ENCODE results near the gene FAM107A. TPM values are rescaled to one million over a fixed set of nuclear protein-coding genes. Genes with fewer than 3 reads are reported as not detected.
A peak's percentile ranks its signal among the peaks of the same experiment; 100 is the strongest.

FAM107A gene
- total RNA-seq, 1 donor from 2014 or later, result not detected

DNA sequence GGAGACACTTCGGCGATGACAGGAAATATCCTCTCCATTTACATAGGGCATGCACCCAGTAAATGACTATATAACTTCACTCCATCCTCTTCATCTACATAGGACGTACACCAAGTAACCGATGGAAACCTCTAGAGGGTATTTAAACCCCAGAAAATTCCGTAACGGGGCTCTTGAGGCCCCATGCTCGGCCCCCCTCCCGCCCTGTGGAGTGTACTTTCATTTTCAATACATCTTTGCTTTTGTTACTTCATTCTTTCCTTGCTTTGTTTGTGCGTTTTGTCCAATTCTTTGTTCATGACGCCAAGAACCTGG, 7.5 kb upstream of the FAM107A start:
- Mint-ChIP-seq H3K4me1 (ENCODE audit: low read depth, unreplicated experiment) (peaks cover 9% of the 10 kb centered on the region), H3K9me3 (ENCODE audit: unreplicated experiment) (peaks cover 10% of the 10 kb centered on the region), H3K27me3 (ENCODE audit: low read depth, unreplicated experiment) (peaks cover 52% of the 10 kb centered on the region), H3K27ac (ENCODE audit: unreplicated experiment) (no peak overlapping the region), H3K4me3 (ENCODE audit: unreplicated experiment) (no peak overlapping the region), H3K36me3 (ENCODE audit: low read depth, unreplicated experiment) (peaks cover 5% of the 10 kb centered on the region)
- H3K27me3 ChIP-seq (ENCODE audit: insufficient read depth, low read length), result peaks cover 29% of the 10 kb centered on the region
- no peaks in the 10 kb centered on the region for H3K79me2 ChIP-seq (ENCODE audit: insufficient read depth, low read length)
- H3K4me1 ChIP-seq (ENCODE audit: insufficient read depth, low read length), result peaks cover 3% of the 10 kb centered on the region
- no peaks in the 10 kb centered on the region for H4K20me1 ChIP-seq (ENCODE audit: insufficient read depth, low read length)
- peak overlapping the region; percentile 65 for H3K4me3 ChIP-seq (ENCODE audit: insufficient read depth, low read depth, low read length)
- TF ChIP-seq, protein P1, sequence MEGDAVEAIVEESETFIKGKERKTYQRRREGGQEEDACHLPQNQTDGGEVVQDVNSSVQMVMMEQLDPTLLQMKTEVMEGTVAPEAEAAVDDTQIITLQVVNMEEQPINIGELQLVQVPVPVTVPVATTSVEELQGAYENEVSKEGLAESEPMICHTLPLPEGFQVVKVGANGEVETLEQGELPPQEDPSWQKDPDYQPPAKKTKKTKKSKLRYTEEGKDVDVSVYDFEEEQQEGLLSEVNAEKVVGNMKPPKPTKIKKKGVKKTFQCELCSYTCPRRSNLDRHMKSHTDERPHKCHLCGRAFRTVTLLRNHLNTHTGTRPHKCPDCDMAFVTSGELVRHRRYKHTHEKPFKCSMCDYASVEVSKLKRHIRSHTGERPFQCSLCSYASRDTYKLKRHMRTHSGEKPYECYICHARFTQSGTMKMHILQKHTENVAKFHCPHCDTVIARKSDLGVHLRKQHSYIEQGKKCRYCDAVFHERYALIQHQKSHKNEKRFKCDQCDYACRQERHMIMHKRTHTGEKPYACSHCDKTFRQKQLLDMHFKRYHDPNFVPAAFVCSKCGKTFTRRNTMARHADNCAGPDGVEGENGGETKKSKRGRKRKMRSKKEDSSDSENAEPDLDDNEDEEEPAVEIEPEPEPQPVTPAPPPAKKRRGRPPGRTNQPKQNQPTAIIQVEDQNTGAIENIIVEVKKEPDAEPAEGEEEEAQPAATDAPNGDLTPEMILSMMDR (IDR thresholded peaks at IDR 0.05; ENCODE audit: insufficient read depth, low read depth, low read length), result no peak
- no peak for TF ChIP-seq EZH2 (IDR thresholded peaks at IDR 0.05; ENCODE audit: insufficient read depth, low read length)
- no peaks in the 10 kb centered on the region for H3K36me3 ChIP-seq (ENCODE audit: insufficient read depth, low read length)
- no peaks in the 10 kb centered on the region for H3K9me3 ChIP-seq (ENCODE audit: insufficient read depth, low read depth, low read length)
- DNase-seq (ENCODE audit: low read depth) (no peak), FAIRE-seq (no peak)
- H3K9ac ChIP-seq (ENCODE audit: low read length), result peak overlapping the region; percentile 73
- H3K4me2 ChIP-seq (ENCODE audit: low read length), result peak overlapping the region; percentile 96
- H3K27ac ChIP-seq (ENCODE audit: low read depth, low read length), result no peak overlapping the region
- peak overlapping the region; percentile 90 for H2AFZ ChIP-seq (ENCODE audit: low read depth, low read length)

DNA sequence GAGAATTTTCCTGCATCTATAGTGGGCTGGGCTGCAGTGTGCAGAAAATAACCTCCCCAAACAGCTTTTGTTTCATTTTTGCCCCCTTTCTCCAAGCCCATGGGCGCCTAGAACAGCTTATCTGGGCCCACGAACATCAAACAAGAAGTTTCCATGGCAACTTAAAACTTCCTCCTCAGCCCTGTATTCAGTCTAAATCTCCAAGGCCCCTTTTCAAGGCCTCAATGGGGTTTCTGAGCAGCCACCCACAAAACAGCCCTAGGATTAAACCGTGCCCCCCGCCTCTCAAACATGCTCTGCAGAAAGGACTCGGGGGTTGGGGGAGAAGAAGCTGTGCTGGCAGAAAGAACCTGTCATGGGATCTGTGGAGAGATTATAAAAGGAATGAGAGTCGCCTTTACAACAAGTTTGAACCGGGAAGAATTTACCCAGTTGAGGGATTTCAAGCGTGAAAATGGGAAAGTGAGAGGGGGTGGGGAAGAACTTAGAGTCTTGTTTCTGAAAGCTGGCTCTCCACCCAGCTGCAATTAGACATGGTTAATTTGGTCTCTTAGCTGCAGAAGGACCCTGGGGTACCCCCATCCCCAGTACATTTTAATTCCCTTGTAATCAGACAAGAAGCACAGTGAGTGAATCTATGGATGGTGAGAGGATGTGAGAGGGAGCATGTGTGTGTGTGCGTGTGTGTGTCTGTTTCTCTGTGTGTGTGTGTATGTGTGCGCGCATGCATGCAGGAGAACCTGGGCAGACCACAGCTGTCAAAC, 4.3 kb upstream of the FAM107A start:
- no peak overlapping the region for H2AFZ ChIP-seq (ENCODE audit: low read depth, low read length)
- peaks cover 9% of the 10 kb centered on the region for H3K4me1 Mint-ChIP-seq (ENCODE audit: low read depth, unreplicated experiment)
- peaks cover 47% of the 10 kb centered on the region for H3K27me3 Mint-ChIP-seq (ENCODE audit: low read depth, unreplicated experiment)
- no peak overlapping the region for H3K4me2 ChIP-seq (ENCODE audit: low read length)
- no peak overlapping the region for H3K27ac ChIP-seq (ENCODE audit: low read depth, low read length)
- TF ChIP-seq, protein P1 (IDR thresholded peaks at IDR 0.05; ENCODE audit: insufficient read depth, low read depth, low read length), result no peak
- no peak for TF ChIP-seq EZH2 (IDR thresholded peaks at IDR 0.05; ENCODE audit: insufficient read depth, low read length)
- H3K9me3 Mint-ChIP-seq (ENCODE audit: unreplicated experiment), result peaks cover 7% of the 10 kb centered on the region
- H3K9me3 ChIP-seq (ENCODE audit: insufficient read depth, low read depth, low read length), result no peaks in the 10 kb centered on the region
- FAIRE-seq (no peak), DNase-seq (ENCODE audit: low read depth) (no peak)
- H3K4me3 ChIP-seq (ENCODE audit: insufficient read depth, low read depth, low read length), result no peak overlapping the region
- H4K20me1 ChIP-seq (ENCODE audit: insufficient read depth, low read length), result no peaks in the 10 kb centered on the region
- no peak overlapping the region for H3K27ac Mint-ChIP-seq (ENCODE audit: unreplicated experiment)
- peaks cover 16% of the 10 kb centered on the region for H3K27me3 ChIP-seq (ENCODE audit: insufficient read depth, low read length)
- no peak overlapping the region for H3K4me3 Mint-ChIP-seq (ENCODE audit: unreplicated experiment)
- peaks cover 4% of the 10 kb centered on the region for H3K36me3 Mint-ChIP-seq (ENCODE audit: low read depth, unreplicated experiment)
- no peaks in the 10 kb centered on the region for H3K79me2 ChIP-seq (ENCODE audit: insufficient read depth, low read length)
- H3K4me1 ChIP-seq (ENCODE audit: insufficient read depth, low read length), result peaks cover 11% of the 10 kb centered on the region
- H3K36me3 ChIP-seq (ENCODE audit: insufficient read depth, low read length), result no peaks in the 10 kb centered on the region
- no peak overlapping the region for H3K9ac ChIP-seq (ENCODE audit: low read length)

DNA sequence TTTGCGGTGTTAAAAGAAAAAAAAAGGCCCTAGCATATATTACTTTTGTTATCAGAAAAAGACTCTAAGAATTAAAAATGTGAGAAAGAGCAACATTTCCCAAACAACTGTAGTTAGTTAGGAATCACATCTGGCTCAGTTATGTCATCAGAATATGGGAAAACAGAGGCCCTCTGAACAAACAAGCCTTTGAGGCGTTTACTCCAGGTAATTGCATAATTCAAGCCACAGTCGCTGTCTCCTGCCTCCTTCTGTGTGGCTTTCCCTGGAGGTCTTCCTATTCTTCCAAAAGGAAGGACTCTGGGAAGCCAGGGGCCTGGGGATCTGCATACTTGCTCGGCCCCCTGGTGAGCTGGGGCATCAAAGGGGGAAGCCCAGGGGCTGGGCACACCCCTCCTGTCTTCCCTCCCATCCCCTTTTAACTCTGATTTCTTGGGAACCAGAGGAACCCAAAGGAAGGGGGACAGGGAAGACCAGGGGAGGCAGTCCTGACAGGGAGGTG, 3.7 kb upstream of the FAM107A start:
- Histone ChIP-seq H3K27ac (ENCODE audit: low read depth, low read length) (no peak overlapping the region), H2AFZ (ENCODE audit: low read depth, low read length) (no peak overlapping the region), H3K4me2 (ENCODE audit: low read length) (no peak overlapping the region), H3K79me2 (ENCODE audit: insufficient read depth, low read length) (no peaks in the 10 kb centered on the region), H3K9me3 (ENCODE audit: insufficient read depth, low read depth, low read length) (no peaks in the 10 kb centered on the region), H3K36me3 (ENCODE audit: insufficient read depth, low read length) (no peaks in the 10 kb centered on the region), H3K27me3 (ENCODE audit: insufficient read depth, low read length) (peaks cover 10% of the 10 kb centered on the region), H3K4me3 (ENCODE audit: insufficient read depth, low read depth, low read length) (no peak overlapping the region), H3K9ac (ENCODE audit: low read length) (no peak overlapping the region), H4K20me1 (ENCODE audit: insufficient read depth, low read length) (no peaks in the 10 kb centered on the region), H3K4me1 (ENCODE audit: insufficient read depth, low read length) (peaks cover 13% of the 10 kb centered on the region)
- Mint-ChIP-seq H3K9me3 (ENCODE audit: unreplicated experiment) (peaks cover 3% of the 10 kb centered on the region), H3K27me3 (ENCODE audit: low read depth, unreplicated experiment) (peaks cover 40% of the 10 kb centered on the region), H3K27ac (ENCODE audit: unreplicated experiment) (no peak overlapping the region), H3K4me3 (ENCODE audit: unreplicated experiment) (no peak overlapping the region), H3K36me3 (ENCODE audit: low read depth, unreplicated experiment) (no peaks in the 10 kb centered on the region), H3K4me1 (ENCODE audit: low read depth, unreplicated experiment) (peaks cover 8% of the 10 kb centered on the region)
- no peak for TF ChIP-seq EZH2 (IDR thresholded peaks at IDR 0.05; ENCODE audit: insufficient read depth, low read length)
- TF ChIP-seq, protein P1 (IDR thresholded peaks at IDR 0.05; ENCODE audit: insufficient read depth, low read depth, low read length), result no peak
- FAIRE-seq, result no peak
- no peak for DNase-seq (ENCODE audit: low read depth)

Data from astrocyte (in vitro differentiated cells and primary cell).